Measurements from ENCODE around the gene FOXI2. TPM values are rescaled to one million over a fixed set of nuclear protein-coding genes. Genes with fewer than 3 reads are reported as not detected.

FOXI2 gene
- total RNA-seq, 1 donor = not detected

DNA sequence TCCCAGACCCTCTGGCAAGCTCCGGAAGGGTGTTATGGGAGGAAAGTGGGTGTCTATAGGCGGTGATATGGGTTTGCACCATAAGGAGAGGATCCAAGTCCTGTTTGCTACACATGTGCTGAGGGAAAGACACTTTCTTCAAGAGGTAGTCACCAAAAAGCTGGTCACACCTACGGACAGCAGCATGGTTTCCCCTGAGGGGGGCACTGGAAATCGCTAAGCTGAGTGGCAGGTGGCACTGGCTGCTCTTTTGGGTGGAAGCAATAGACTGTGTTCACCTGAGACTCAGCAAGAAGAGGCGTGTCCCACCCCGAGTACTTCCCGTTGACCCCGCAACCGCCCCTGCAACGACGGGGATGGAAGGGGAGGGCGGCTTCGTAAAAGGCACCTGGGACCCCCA, 1.8 kb upstream of the FOXI2 start:
- DNase-seq (ENCODE audit: low read depth) = no peak
- TF ChIP-seq, protein P1, sequence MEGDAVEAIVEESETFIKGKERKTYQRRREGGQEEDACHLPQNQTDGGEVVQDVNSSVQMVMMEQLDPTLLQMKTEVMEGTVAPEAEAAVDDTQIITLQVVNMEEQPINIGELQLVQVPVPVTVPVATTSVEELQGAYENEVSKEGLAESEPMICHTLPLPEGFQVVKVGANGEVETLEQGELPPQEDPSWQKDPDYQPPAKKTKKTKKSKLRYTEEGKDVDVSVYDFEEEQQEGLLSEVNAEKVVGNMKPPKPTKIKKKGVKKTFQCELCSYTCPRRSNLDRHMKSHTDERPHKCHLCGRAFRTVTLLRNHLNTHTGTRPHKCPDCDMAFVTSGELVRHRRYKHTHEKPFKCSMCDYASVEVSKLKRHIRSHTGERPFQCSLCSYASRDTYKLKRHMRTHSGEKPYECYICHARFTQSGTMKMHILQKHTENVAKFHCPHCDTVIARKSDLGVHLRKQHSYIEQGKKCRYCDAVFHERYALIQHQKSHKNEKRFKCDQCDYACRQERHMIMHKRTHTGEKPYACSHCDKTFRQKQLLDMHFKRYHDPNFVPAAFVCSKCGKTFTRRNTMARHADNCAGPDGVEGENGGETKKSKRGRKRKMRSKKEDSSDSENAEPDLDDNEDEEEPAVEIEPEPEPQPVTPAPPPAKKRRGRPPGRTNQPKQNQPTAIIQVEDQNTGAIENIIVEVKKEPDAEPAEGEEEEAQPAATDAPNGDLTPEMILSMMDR (IDR thresholded peaks at IDR 0.05; ENCODE audit: insufficient read depth, low read length) = no peak
- H3K4me3 ChIP-seq (ENCODE audit: low read depth, low read length) = no peak overlapping the region

DNA sequence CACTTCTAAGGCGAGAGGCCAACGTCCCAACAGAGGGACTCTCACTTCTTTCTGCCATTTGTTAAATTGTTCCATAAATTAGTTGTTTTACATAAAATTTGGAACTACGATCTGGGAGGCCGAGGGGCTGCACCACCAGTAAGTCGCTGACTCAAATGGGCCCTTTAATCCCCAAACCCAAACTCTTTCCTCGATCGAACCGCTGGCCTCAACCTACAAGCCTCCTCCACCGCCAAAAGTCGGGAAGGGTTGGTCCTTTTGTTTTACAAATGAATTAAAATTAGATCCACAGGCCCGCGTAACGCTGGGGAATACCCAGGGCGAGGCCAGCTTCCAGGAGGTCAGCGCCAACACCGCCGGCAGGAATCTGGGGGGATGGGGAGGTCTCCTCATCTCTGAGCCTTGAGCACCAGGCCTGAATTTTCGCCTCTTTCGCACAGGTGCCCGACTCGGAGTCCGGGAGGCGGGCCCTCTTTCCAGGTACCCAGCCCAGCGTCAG, 1.2 kb upstream of the FOXI2 start:
- TF ChIP-seq, protein P1 (IDR thresholded peaks at IDR 0.05; ENCODE audit: insufficient read depth, low read length) = no peak
- no peak for DNase-seq (ENCODE audit: low read depth)
- no peak overlapping the region for H3K4me3 ChIP-seq (ENCODE audit: low read depth, low read length)

DNA sequence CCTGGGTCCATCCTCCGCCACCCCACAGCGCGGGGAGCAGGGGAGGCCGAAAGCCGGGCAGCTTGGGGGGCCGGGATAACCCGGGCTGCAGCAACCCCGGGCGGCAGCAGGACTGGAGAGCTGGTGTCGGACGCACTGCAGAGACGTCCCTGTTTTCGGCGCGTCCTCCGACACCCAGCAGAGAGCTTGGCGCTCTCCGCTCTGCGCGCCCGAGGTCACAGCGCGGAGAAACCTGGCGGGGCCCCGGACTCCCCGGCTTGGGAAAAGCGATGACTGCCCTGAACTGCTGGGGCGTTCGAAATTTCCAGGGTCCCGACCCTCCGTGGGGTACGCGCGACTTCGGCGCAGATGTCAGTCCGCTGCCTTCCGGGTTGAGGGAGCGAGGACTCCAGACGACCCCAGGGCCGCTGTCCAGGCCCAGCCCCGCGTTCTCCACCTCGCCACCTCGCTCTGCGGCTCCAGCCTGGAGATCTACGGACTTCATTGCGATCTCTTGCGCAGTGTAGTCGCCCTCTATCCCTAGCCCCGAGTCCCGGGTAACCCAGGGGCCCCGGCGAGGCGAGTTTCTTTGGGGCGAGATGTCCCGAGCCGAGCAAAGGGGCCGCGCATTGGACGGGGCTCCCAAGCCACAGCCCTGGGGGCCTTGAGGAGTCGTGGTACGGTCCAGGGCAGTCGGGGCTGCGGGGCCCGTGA, 617 bp upstream of the FOXI2 start:
- TF ChIP-seq, protein P1 (IDR thresholded peaks at IDR 0.05; ENCODE audit: insufficient read depth, low read length) = no peak
- DNase-seq (ENCODE audit: low read depth) = no peak
- H3K4me3 ChIP-seq (ENCODE audit: low read depth, low read length) = no peak overlapping the region

DNA sequence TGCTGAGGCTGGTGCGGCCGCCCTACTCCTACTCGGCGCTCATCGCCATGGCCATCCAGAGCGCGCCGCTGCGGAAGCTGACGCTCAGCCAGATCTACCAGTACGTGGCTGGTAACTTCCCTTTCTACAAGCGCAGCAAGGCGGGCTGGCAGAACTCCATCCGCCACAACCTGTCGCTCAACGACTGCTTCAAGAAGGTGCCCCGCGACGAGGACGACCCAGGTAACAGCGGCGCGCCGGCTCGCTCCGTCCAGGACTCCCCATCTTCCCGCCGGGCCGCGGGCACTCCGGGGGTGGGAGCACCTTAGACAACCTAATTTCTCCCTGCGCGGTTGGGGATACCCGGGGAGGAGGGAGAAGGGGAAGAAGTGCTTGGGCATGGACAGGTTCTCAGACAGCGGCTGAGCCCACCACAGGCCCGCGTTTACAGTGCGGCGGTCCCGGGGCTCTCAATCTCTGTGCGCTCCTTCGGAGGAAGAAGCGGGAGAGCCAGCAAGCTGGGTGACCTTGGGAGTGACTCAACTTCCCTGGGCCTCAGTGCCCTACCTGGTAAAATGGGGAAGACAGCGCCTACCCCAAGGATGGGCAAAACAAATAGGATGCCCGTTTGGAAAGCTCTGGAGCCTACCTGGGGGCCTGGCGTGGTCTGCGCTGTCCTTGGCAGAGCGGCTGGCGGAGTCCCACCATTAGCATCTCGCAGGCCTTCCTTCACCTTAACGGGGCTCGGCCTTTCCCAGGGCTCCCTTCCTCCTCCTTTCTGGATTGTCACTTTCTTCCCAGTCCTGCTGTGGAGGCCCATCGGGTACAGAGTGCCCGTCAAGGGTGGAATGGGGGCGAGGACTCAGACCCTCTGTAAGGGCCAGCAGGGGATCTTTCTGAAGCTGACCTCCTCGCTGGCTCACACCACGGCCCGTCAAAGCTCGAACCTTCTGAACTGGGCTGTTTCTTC, 852 bp downstream of the FOXI2 start:
- TF ChIP-seq, protein P1 (IDR thresholded peaks at IDR 0.05; ENCODE audit: insufficient read depth, low read length) = no peak
- H3K4me3 ChIP-seq (ENCODE audit: low read depth, low read length) = no peak overlapping the region
- DNase-seq (ENCODE audit: low read depth) = no peak

DNA sequence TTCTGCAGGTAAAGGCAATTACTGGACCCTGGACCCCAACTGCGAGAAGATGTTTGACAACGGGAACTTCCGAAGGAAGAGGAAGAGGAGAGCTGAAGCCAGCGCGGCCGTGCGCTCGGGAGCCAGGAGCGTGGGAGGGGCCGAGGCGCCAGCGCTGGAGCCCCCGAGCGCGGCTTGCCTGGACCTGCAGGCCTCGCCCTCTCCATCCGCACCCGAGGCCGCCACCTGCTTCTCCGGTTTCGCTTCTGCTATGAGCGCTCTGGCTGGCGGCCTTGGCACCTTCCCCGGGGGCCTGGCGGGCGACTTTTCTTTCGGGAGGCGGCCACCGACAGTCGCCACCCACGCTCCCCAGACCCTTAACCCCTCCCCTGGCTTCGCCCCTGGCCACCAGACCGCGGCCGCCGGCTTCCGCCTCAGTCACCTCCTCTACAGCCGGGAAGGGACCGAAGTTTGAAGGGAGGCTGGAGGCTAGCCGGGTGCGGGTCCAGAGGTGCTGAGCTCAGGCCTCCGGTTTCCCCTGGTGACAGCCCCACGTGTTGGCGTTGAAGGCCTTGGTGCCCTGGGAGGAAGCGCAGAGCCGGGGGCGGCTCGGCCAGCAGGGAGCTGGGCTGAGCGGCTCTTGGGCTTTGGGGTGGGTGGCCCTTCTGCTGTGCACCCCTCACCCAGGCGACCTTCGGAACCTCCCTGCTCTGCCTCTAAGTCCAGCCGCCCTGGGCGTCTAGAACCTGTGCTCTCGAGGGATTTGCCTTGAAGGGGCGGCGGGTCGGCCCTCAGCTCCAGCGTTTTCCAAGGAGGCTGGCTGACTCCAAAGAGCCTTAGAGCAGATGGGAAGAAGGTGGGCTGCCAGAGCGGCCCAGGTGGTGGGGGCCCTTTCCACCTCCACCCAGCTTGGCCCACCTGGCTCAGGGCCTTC, 1.8 kb downstream of the FOXI2 start:
- no peak overlapping the region for H3K4me3 ChIP-seq (ENCODE audit: low read depth, low read length)
- no peak for DNase-seq (ENCODE audit: low read depth)
- TF ChIP-seq, protein P1 (IDR thresholded peaks at IDR 0.05; ENCODE audit: insufficient read depth, low read length) = no peak

DNA sequence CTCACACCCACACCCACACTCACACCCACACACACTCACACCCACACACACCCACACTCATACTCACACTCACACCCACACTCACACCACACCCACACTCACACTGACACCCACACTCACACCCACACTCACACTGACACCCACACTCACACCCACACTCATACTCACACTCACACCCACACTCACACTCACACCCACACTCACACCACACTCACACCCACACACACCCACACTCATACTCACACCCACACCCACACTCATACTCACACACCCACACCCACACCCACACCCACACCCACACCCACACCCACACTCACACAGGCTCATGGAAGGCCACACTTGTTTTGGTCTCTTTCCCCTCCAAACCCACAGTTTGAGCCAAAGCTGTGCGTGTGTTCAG, 2.9 kb downstream of the FOXI2 start:
- TF ChIP-seq, protein P1 (IDR thresholded peaks at IDR 0.05; ENCODE audit: insufficient read depth, low read length) = no peak
- DNase-seq (ENCODE audit: low read depth) = no peak
- no peak overlapping the region for H3K4me3 ChIP-seq (ENCODE audit: low read depth, low read length)

Measured in fibroblast of the aortic adventitia (primary cell).